A549 (cell line): ENCODE measurements around the gene UVSSA. TPM values are rescaled to one million over a fixed set of nuclear protein-coding genes. Genes with fewer than 3 reads are reported as not detected.

Experiments used
- ATAC-seq, 2 experiments: fragments of 200-7000 bp in 1 of 2; fragments of >200 bp in 1 of 2; cut with Nextera tagmentation in 1 of 2; cut with Tn5 transposase in 1 of 2; 3 replicates each; pipeline versions ENCODE4 v1.8.0 to v1.9.1; 2018 to 2020; ENCODE audit warnings: mild to moderate bottlenecking in 1 of 2, moderate library complexity in 1 of 2
- CTCF ChIA-PET: fragments of 300-600 bp; sonication (Branson Sonifier 250); formaldehyde crosslinking; extraction: SDS; loops from one replicate; lab custom pipeline; 2021; ENCODE audit warnings: antibody characterized with exemption, inconsistent platforms; lab: Yijun Ruan, JAX
- POLR2A ChIA-PET: fragments of 350-600 bp; formaldehyde crosslinking; extraction: SDS; loops from one replicate; lab custom pipeline; 2021; ENCODE audit warnings: antibody characterized with exemption, inconsistent platforms; lab: Yijun Ruan, JAX
- DNase-seq, 2 experiments: peaks; one replicate each; pipeline versions ENCODE4 v3.0.0 to v3.0.0-alpha.2; 2011 to 2016; ENCODE audit warnings: low read depth in 1 of 2, low spot score in 1 of 2
- FAIRE-seq: peaks from 2 replicates; lab custom pipeline; 2011; peaks lifted over from hg19 to GRCh38; lab: Jason Lieb, UNC
- H3K27ac ChIP-seq, 2 experiments: fragments of >200 bp; sonication (Bioruptor Twin); formaldehyde crosslinking; 3 replicates each; pipeline ENCODE4 v1.5.1; 2016 to 2017
- H3K4me1 ChIP-seq: fragments of >200 bp; sonication (Bioruptor Twin); formaldehyde crosslinking; 3 replicates; pipeline ENCODE4 v1.6.1; 2016
- H3K4me2 ChIP-seq: fragments of >200 bp; sonication (Bioruptor Twin); formaldehyde crosslinking; 3 replicates; pipeline ENCODE4 v1.6.1; 2016
- H3K4me3 ChIP-seq: fragments of >200 bp; sonication (Bioruptor Twin); formaldehyde crosslinking; 3 replicates; pipeline ENCODE4 v1.5.1; 2016
- H3K9me3 ChIP-seq: fragments of >200 bp; sonication (Bioruptor Twin); formaldehyde crosslinking; 3 replicates; pipeline ENCODE4 v1.6.1; 2016
- CBX2 ChIP-seq: fragments of 200-600 bp; sonication (generic); IDR thresholded peaks from 2 replicates; pipeline ENCODE4 v1.6.1; 2016; ENCODE audit warnings: low read depth, mild to moderate bottlenecking, borderline replicate concordance
- CBX8 ChIP-seq: fragments of 200-600 bp; sonication (generic); IDR thresholded peaks from 2 replicates; pipeline ENCODE4 v1.6.1; 2016
- CHD4 ChIP-seq: fragments of 200-600 bp; sonication (generic); IDR thresholded peaks from 2 replicates; pipeline ENCODE4 v1.6.1; 2016; ENCODE audit warnings: antibody characterized with exemption, mild to moderate bottlenecking, borderline replicate concordance
- CTCF ChIP-seq: fragments of >200 bp; sonication (Bioruptor Twin); formaldehyde crosslinking; IDR thresholded peaks from 3 replicates; pipeline ENCODE4 v1.5.1; 2016
- E2F6 ChIP-seq: IDR thresholded peaks from 2 replicates; pipeline ENCODE4 v1.6.1; 2012; ENCODE audit warnings: low read depth, borderline replicate concordance
- EHF ChIP-seq: fragments of 250-450 bp; sonication (Bioruptor Pico); IDR thresholded peaks from 2 replicates; pipeline ENCODE4 v1.5.0; 2020; ENCODE audit warnings: mild to moderate bottlenecking
- EHMT2 ChIP-seq: fragments of 200-600 bp; sonication (generic); IDR thresholded peaks from 2 replicates; pipeline ENCODE4 v1.6.1; 2016; ENCODE audit warnings: antibody characterized with exemption, low read depth, mild to moderate bottlenecking, moderate library complexity
- EP300 ChIP-seq, 2 experiments: fragments of >200 bp; sonication (Bioruptor Twin); formaldehyde crosslinking; IDR thresholded peaks; 2 replicates in 1 of 2; 3 replicates in 1 of 2; pipeline ENCODE4 v1.6.1; 2016 to 2017
- ESRRA ChIP-seq: fragments of 150-350 bp; IDR thresholded peaks from 2 replicates; pipeline ENCODE4 v1.6.1; 2014; ENCODE audit warnings: mild to moderate bottlenecking, low read length, borderline replicate concordance
- FOXS1 ChIP-seq: fragments of 250-450 bp; sonication (Bioruptor Pico); IDR thresholded peaks from 2 replicates; pipeline ENCODE4 v1.5.0; 2020; ENCODE audit warnings: mild to moderate bottlenecking, moderate library complexity
- GATA3 ChIP-seq: IDR thresholded peaks from 2 replicates; pipeline ENCODE4 v1.6.1; 2012; ENCODE audit warnings: borderline replicate concordance
- HES2 ChIP-seq: fragments of >200 bp; sonication (Bioruptor Twin); formaldehyde crosslinking; IDR thresholded peaks from 2 replicates; pipeline ENCODE4 v1.6.1; 2016
- HEYL ChIP-seq: fragments of 250-450 bp; sonication (Bioruptor Pico); IDR thresholded peaks from 2 replicates; pipeline ENCODE4 v1.8.0; 2021; ENCODE audit warnings: mild to moderate bottlenecking, moderate library complexity
- KDM5A ChIP-seq: fragments of 200-600 bp; sonication (generic); IDR thresholded peaks from 2 replicates; pipeline ENCODE4 v1.6.1; 2016; ENCODE audit warnings: antibody characterized with exemption, mild to moderate bottlenecking
- NFE2L2 ChIP-seq: fragments of 150-350 bp; conservative IDR thresholded peaks from 2 replicates; pipeline ENCODE4 v1.6.1; 2014; ENCODE audit warnings: low read length
- NR3C1 ChIP-seq: fragments of >200 bp; sonication (Bioruptor Twin); formaldehyde crosslinking; IDR thresholded peaks from 3 replicates; pipeline ENCODE4 v1.6.1; 2017
- PHF8 ChIP-seq: fragments of 200-600 bp; sonication (generic); IDR thresholded peaks from 2 replicates; pipeline ENCODE4 v1.6.1; 2016; ENCODE audit warnings: low read depth, mild to moderate bottlenecking, antibody characterized with exemption, moderate library complexity, borderline replicate concordance
- RCOR1 ChIP-seq: fragments of 150-350 bp; IDR thresholded peaks from 2 replicates; pipeline ENCODE4 v1.6.1; 2014; ENCODE audit warnings: antibody characterized with exemption, low read length, low read depth
- REST ChIP-seq: fragments of 200-600 bp; sonication (generic); IDR thresholded peaks from 2 replicates; pipeline ENCODE4 v1.6.1; 2016; ENCODE audit warnings: antibody characterized with exemption, mild to moderate bottlenecking, moderate library complexity
- SREBF2 ChIP-seq: fragments of 450-650 bp; IDR thresholded peaks from 2 replicates; pipeline ENCODE4 v1.6.1; 2014; ENCODE audit warnings: mild to moderate bottlenecking, moderate library complexity
- TFCP2L1 ChIP-seq: fragments of 250-450 bp; sonication (Bioruptor Pico); IDR thresholded peaks from 2 replicates; pipeline ENCODE4 v1.5.0; 2021; ENCODE audit warnings: mild to moderate bottlenecking
- ZC3H11A ChIP-seq: fragments of 450-650 bp; IDR thresholded peaks from 2 replicates; pipeline ENCODE4 v1.6.1; 2014; ENCODE audit warnings: antibody characterized with exemption, mild to moderate bottlenecking
- WGBS: methylation state at CpG from one replicate; pipeline ENCODE4 v1.1.6; 2017; ENCODE audit errors: missing lambda C conversion rate; 5-methylcytosine and 5-hydroxymethylcytosine counted together
- polyA plus RNA-seq, 4 experiments: library from polyadenylated mRNA; depleted of rRNA in 3 of 4; stranded (reverse); fragments of >200 nt; fragmentation: RNase III in 1 of 4; extraction: RNeasy Plus Mini Kit Qiagen cat#74134 plus additional on column Dnase treatment in 1 of 4; gene quantifications; 2 replicates in 3 of 4; 3 replicates in 1 of 4; pipeline ENCODE4 v1.2.3, GENCODE V29; 2011 to 2017
- TF ChIP-seq, protein P1 (sequence below): fragments of >200 bp; sonication (Bioruptor Twin); formaldehyde crosslinking; IDR thresholded peaks from 3 replicates; pipeline ENCODE4 v1.6.1; 2016
- TF ChIP-seq, protein P2 (sequence below): IDR thresholded peaks from 2 replicates; pipeline ENCODE4 v1.6.1; 2012

Gene UVSSA
- polyA plus RNA-seq, 2 of the 4 experiments (the other 2 are of a cell fraction): 4.5 to 6.9 TPM

DNA sequence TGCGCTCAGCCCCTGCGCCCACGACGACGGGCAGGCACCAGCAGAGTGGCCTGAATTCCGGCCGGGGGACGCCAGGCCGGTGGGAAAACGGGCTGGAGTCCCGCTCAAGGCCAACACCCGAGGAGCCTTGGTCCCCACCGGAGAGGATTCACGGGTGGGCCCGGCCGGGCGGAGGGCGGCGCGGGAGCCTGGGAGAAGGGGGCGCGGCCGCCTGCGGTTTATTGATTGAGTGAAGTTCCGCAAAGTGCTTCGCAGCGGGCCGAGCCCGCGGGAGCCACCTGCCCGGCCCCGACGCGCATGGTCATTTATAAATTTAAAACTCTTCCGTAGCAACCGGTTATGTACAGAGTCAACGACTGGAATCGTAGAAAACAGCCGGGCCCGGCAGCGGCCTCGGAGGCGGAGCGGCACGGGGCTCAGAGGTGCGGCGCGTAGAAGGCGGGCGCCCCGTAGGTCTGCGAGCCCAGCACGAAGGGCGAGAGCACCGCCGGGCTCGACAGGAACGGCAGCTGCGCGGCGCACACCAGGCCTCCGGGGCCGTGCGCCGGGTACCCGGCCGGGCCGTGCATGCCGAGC is 55.6 kb downstream of the UVSSA start:
- no peak overlapping the region for H3K4me3 ChIP-seq
- TF ChIP-seq, protein P1, sequence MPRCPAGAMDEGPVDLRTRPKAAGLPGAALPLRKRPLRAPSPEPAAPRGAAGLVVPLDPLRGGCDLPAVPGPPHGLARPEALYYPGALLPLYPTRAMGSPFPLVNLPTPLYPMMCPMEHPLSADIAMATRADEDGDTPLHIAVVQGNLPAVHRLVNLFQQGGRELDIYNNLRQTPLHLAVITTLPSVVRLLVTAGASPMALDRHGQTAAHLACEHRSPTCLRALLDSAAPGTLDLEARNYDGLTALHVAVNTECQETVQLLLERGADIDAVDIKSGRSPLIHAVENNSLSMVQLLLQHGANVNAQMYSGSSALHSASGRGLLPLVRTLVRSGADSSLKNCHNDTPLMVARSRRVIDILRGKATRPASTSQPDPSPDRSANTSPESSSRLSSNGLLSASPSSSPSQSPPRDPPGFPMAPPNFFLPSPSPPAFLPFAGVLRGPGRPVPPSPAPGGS: no peak
- TF ChIP-seq SREBF2 (no peak), CHD4 (no peak), EHF (CRISPR knock-in tag) (no peak), ZC3H11A (no peak), REST (no peak), EP300 (IDR thresholded peaks at IDR 0.05) (no peak), TFCP2L1 (CRISPR knock-in tag) (no peak), KDM5A (no peak), GATA3 (no peak), CBX8 (no peak)
- TF ChIP-seq, all 56 proteins: peak for 0
- Histone ChIP-seq H3K9me3 (no peaks in the 10 kb centered on the region), H3K4me1 (no peaks in the 10 kb centered on the region), H3K27ac (no peak overlapping the region), H3K4me2 (peak overlapping the region; percentile 44; the same call in 2 of the 3 replicates)
- ATAC-seq: peak; percentile 6 to 38; a peak in 3 of 6 replicates
- WGBS: no CpG with 5 or more reads among the region's 69 CpGs
- no peak for DNase-seq
- no peak for FAIRE-seq
- CTCF ChIA-PET: no interaction called here
- POLR2A ChIA-PET: no interaction called here

- POLR2A ChIA-PET: no interaction called here
- no peaks in the 10 kb centered on the region for H3K9me3 ChIP-seq
- no peak for TF ChIP-seq HES2
- no peak for TF ChIP-seq EHMT2
- no peak for TF ChIP-seq NR3C1
- TF ChIP-seq, protein P2, sequence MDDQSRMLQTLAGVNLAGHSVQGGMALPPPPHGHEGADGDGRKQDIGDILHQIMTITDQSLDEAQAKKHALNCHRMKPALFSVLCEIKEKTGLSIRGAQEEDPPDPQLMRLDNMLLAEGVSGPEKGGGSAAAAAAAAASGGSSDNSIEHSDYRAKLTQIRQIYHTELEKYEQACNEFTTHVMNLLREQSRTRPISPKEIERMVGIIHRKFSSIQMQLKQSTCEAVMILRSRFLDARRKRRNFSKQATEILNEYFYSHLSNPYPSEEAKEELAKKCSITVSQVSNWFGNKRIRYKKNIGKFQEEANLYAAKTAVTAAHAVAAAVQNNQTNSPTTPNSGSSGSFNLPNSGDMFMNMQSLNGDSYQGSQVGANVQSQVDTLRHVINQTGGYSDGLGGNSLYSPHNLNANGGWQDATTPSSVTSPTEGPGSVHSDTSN: no peak
- TF ChIP-seq E2F6: no peak
- no peak for TF ChIP-seq RCOR1
- no peak for TF ChIP-seq EHF (CRISPR knock-in tag)
- TF ChIP-seq NFE2L2: no peak
- no peak for TF ChIP-seq FOXS1
- TF ChIP-seq CTCF: no peak
- no peak for TF ChIP-seq CBX2
- TF ChIP-seq, protein P1: no peak
- no peak for TF ChIP-seq ESRRA
- TF ChIP-seq GATA3: no peak
- TF ChIP-seq PHF8: no peak
- TF ChIP-seq EP300 (IDR thresholded peaks at IDR 0.05): no peak
- TF ChIP-seq SREBF2: no peak
- no peak for TF ChIP-seq HEYL (CRISPR knock-in tag)
- no CpG with 5 or more reads among the region's 58 CpGs for WGBS
- no peak for FAIRE-seq
- H3K4me1 ChIP-seq: no peaks in the 10 kb centered on the region
- H3K27ac ChIP-seq: no peak overlapping the region
- peak overlapping the region; percentile 44 for H3K4me2 ChIP-seq
- ATAC-seq: no peak
- DNase-seq: no peak
- CTCF ChIA-PET: no interaction called here
- H3K4me3 ChIP-seq: no peak overlapping the region
These were observed 56.2 kb downstream of the UVSSA start for GRCh38 chr4:1403177-1403583.
